Measurements from ENCODE around the gene FSHR. TPM values are rescaled to one million over a fixed set of nuclear protein-coding genes. Genes with fewer than 3 reads are reported as not detected.

Gene FSHR
- total RNA-seq, 2 donors from 2014 or later = not detected

- Histone ChIP-seq H3K27me3 (replicated peaks; ENCODE audit: insufficient read depth) (no peaks in the 10 kb centered on the region), H3K27ac (no peak overlapping the region), H3K4me1 (ENCODE audit: control insufficient read depth in 1 of 2, low read depth in 2 of 2) (no peaks in the 10 kb centered on the region), H3K9me3 (no peaks in the 10 kb centered on the region), H3K4me3 (no peak overlapping the region), H3K36me3 (no peaks in the 10 kb centered on the region)
- no peak for TF ChIP-seq CTCF (IDR thresholded peaks at IDR 0.05)
- no peak for DNase-seq (ENCODE audit: low spot score)
- no peak for ATAC-seq (ENCODE audit: insufficient number of reproducible peaks, low FRiP score, low read depth)
These were observed 169.4 kb downstream of the FSHR start for GRCh38 chr2:48984922-48985321.

GRCh38 chr2:48983551-48983950 lies 170.8 kb downstream of the FSHR start:
- no peak for TF ChIP-seq CTCF (IDR thresholded peaks at IDR 0.05)
- H3K27ac ChIP-seq = no peak overlapping the region
- H3K4me1 ChIP-seq (ENCODE audit: control insufficient read depth in 1 of 2, low read depth in 2 of 2) = no peaks in the 10 kb centered on the region

GRCh38 chr2:48982887-48983435 lies 171.4 kb downstream of the FSHR start:
- DNase-seq (ENCODE audit: low spot score) (no peak), ATAC-seq (ENCODE audit: insufficient number of reproducible peaks, low FRiP score, low read depth) (no peak)
- H3K36me3 ChIP-seq = no peaks in the 10 kb centered on the region
- H3K4me1 ChIP-seq (ENCODE audit: control insufficient read depth in 1 of 2, low read depth in 2 of 2) = no peaks in the 10 kb centered on the region
- H3K4me3 ChIP-seq = no peak overlapping the region
- H3K27me3 ChIP-seq (replicated peaks; ENCODE audit: insufficient read depth) = no peaks in the 10 kb centered on the region
- no peaks in the 10 kb centered on the region for H3K9me3 ChIP-seq
- H3K27ac ChIP-seq = no peak overlapping the region
- no peak for TF ChIP-seq CTCF (IDR thresholded peaks at IDR 0.05)

More at GRCh38 chr2:48983551-48983950, 170.8 kb downstream of the FSHR start:
- Histone ChIP-seq H3K36me3 (no peaks in the 10 kb centered on the region), H3K27me3 (replicated peaks; ENCODE audit: insufficient read depth) (no peaks in the 10 kb centered on the region), H3K9me3 (no peaks in the 10 kb centered on the region), H3K4me3 (no peak overlapping the region)
- no peak for ATAC-seq (ENCODE audit: insufficient number of reproducible peaks, low FRiP score, low read depth)
- DNase-seq (ENCODE audit: low spot score) = no peak

- ATAC-seq (ENCODE audit: insufficient number of reproducible peaks, low FRiP score, low read depth) (no peak), DNase-seq (ENCODE audit: low spot score) (no peak)
- TF ChIP-seq CTCF (IDR thresholded peaks at IDR 0.05) = no peak
- Histone ChIP-seq H3K36me3 (no peaks in the 10 kb centered on the region), H3K27me3 (replicated peaks; ENCODE audit: insufficient read depth) (no peaks in the 10 kb centered on the region), H3K4me1 (ENCODE audit: control insufficient read depth in 1 of 2, low read depth in 2 of 2) (no peaks in the 10 kb centered on the region), H3K27ac (no peak overlapping the region), H3K4me3 (no peak overlapping the region), H3K9me3 (no peaks in the 10 kb centered on the region)
These were observed 173.5 kb downstream of the FSHR start for GRCh38 chr2:48980846-48981245.

- TF ChIP-seq CTCF (IDR thresholded peaks at IDR 0.05) = no peak
- no peak for ATAC-seq (ENCODE audit: insufficient number of reproducible peaks, low FRiP score, low read depth)
- no peak overlapping the region for H3K27ac ChIP-seq
These were observed 174.6 kb downstream of the FSHR start for GRCh38 chr2:48979691-48980090.

More at GRCh38 chr2:48979691-48980090, 174.6 kb downstream of the FSHR start:
- DNase-seq (ENCODE audit: low spot score) = no peak
- no peak overlapping the region for H3K4me3 ChIP-seq
- no peaks in the 10 kb centered on the region for H3K27me3 ChIP-seq (replicated peaks; ENCODE audit: insufficient read depth)
- no peaks in the 10 kb centered on the region for H3K4me1 ChIP-seq (ENCODE audit: control insufficient read depth in 1 of 2, low read depth in 2 of 2)
- no peaks in the 10 kb centered on the region for H3K36me3 ChIP-seq
- H3K9me3 ChIP-seq = no peaks in the 10 kb centered on the region
